Esophagus squamous epithelium (tissue), 5 donors: ENCODE results near the gene LRRC10. TPM values are rescaled to one million over a fixed set of nuclear protein-coding genes. Genes with fewer than 3 reads are reported as not detected.
A peak's percentile ranks its signal among the peaks of the same experiment; 100 is the strongest.

Experiments
- DNase-seq: peaks from one replicate; lab custom pipeline; 2025; lab: John Stamatoyannopoulos, UW
- H3K27ac ChIP-seq, 4 donors: fragments of 200-600 bp; sonication (generic); one replicate each; pipeline ENCODE4 v1.5.1; 2016 to 2019; ENCODE audit warnings: mild to moderate bottlenecking in 1 of 4
- H3K27me3 ChIP-seq, 4 donors: fragments of 200-600 bp; sonication (generic); 1 replicate in 3 of 4; 2 replicates in 1 of 4; pipeline versions ENCODE4 v1.5.1 to v1.6.0; 2017 to 2021; ENCODE audit warnings: antibody characterized with exemption in 1 of 4
- H3K36me3 ChIP-seq, 3 donors: fragments of 200-600 bp; sonication (generic); one replicate each; pipeline ENCODE4 v1.5.1; 2016 to 2019
- H3K4me1 ChIP-seq, 3 donors: fragments of 200-600 bp; sonication (generic); one replicate each; pipeline ENCODE4 v1.5.1; 2017 to 2019
- H3K4me3 ChIP-seq, 4 donors: fragments of 200-600 bp; sonication (generic); 1 replicate in 3 of 4; 2 replicates in 1 of 4; pipeline ENCODE4 v1.5.1; 2016 to 2019; ENCODE audit warnings: mild to moderate bottlenecking in 2 of 4, moderate library complexity in 1 of 4
- H3K9me3 ChIP-seq, 3 donors: fragments of 200-600 bp; sonication (generic); one replicate each; pipeline ENCODE4 v1.5.1; 2016 to 2019
- CTCF ChIP-seq, 6 experiments: fragments of 450-650 bp in 4 of 6; fragments of 200-600 bp in 2 of 6; sonication (generic) in 2 of 6; IDR thresholded peaks; one replicate each; pipeline ENCODE4 v1.5.1; 2016 to 2019; ENCODE audit warnings: antibody characterized with exemption in 6 of 6, mild to moderate bottlenecking in 4 of 6, moderate library complexity in 4 of 6
- POLR2A ChIP-seq, 4 donors: fragments of 450-650 bp; IDR thresholded peaks; one replicate each; pipeline ENCODE4 v1.6.1; 2017; ENCODE audit warnings: antibody characterized with exemption in 4 of 4, mild to moderate bottlenecking in 4 of 4, moderate library complexity in 3 of 4
- WGBS, 2 donors: methylation state at CpG; one replicate each; pipeline ENCODE4 v1.1.5; 2018; 5-methylcytosine and 5-hydroxymethylcytosine counted together
- intact Hi-C: fragments of 100-400 bp; cut with DNase I; formaldehyde crosslinking; loops from one replicate; pipeline ENCODE4 v1.15.0; 2022
- total RNA-seq, 4 donors: library from RNA; depleted of rRNA; stranded (reverse); fragments of >200 nt; gene quantifications; one replicate each; pipeline ENCODE4 v1.1.0, GENCODE V29; 2016
- donor health status: DM: yes; HTN: yes; CAD: no.

Gene LRRC10
- total RNA-seq, 4 donors from 2014 or later: not detected

GRCh38 chr12:69639400-69640016, 28.8 kb upstream of the LRRC10 start:
- H3K4me1 ChIP-seq: no peaks in the 10 kb centered on the region
- no peak for DNase-seq

GRCh38 chr12:69633061-69633460, 22.4 kb upstream of the LRRC10 start:
- 86 to 98% methylated on average over 2 of the region's 2 CpGs for WGBS, 2 donors
- H3K36me3 ChIP-seq: no peaks in the 10 kb centered on the region
- intact Hi-C loops: no loop called here
- H3K27ac ChIP-seq: no peak overlapping the region
- no peaks in the 10 kb centered on the region for H3K4me1 ChIP-seq
- H3K27me3 ChIP-seq: no peaks in the 10 kb centered on the region
- TF ChIP-seq POLR2A (IDR thresholded peaks at IDR 0.05) (no peak), CTCF (IDR thresholded peaks at IDR 0.05) (peak in 1 of 6 experiments; percentile 15)
- no peak for DNase-seq
- H3K4me3 ChIP-seq: no peak overlapping the region
- H3K9me3 ChIP-seq: no peaks in the 10 kb centered on the region

More at GRCh38 chr12:69639400-69640016, 28.8 kb upstream of the LRRC10 start:
- intact Hi-C loops: no loop called here
- Histone ChIP-seq H3K4me3 (no peak overlapping the region), H3K27me3 (no peaks in the 10 kb centered on the region), H3K27ac (no peak overlapping the region), H3K36me3 (no peaks in the 10 kb centered on the region), H3K9me3 (no peaks in the 10 kb centered on the region)
- TF ChIP-seq POLR2A (IDR thresholded peaks at IDR 0.05) (no peak), CTCF (IDR thresholded peaks at IDR 0.05) (peak; percentile 57 to 86 (median 68))
- 25 to 29% methylated on average over 11 to 12 of the region's 12 CpGs for WGBS, 2 donors

- no peak for DNase-seq
- no peak overlapping the region for H3K27ac ChIP-seq
- no peak overlapping the region for H3K4me3 ChIP-seq
- H3K4me1 ChIP-seq: no peaks in the 10 kb centered on the region
- H3K9me3 ChIP-seq: no peaks in the 10 kb centered on the region
- 69 to 76% methylated on average over 5 to 6 of the region's 6 CpGs for WGBS, 2 donors
- TF ChIP-seq POLR2A (IDR thresholded peaks at IDR 0.05) (no peak), CTCF (IDR thresholded peaks at IDR 0.05) (no peak)
- intact Hi-C loops: no loop called here
- H3K36me3 ChIP-seq: no peaks in the 10 kb centered on the region
- peaks cover 0 to 6% (median 0%) of the 10 kb centered on the region in 4 donors for H3K27me3 ChIP-seq
These were observed 19.5 kb upstream of the LRRC10 start for GRCh38 chr12:69630191-69630590.

GRCh38 chr12:69627501-69627900, 16.8 kb upstream of the LRRC10 start:
- DNase-seq: no peak
- H3K27ac ChIP-seq: no peak overlapping the region
- WGBS, 2 donors: 50 to 92% methylated on average over 5 to 8 of the region's 8 CpGs

More at GRCh38 chr12:69627501-69627900, 16.8 kb upstream of the LRRC10 start:
- TF ChIP-seq CTCF (IDR thresholded peaks at IDR 0.05) (no peak), POLR2A (IDR thresholded peaks at IDR 0.05) (no peak)
- no peaks in the 10 kb centered on the region for H3K36me3 ChIP-seq
- no peaks in the 10 kb centered on the region for H3K4me1 ChIP-seq
- H3K27me3 ChIP-seq: peaks cover 0 to 11% (median 0%) of the 10 kb centered on the region in 4 donors
- intact Hi-C loops: no loop called here
- H3K9me3 ChIP-seq: no peaks in the 10 kb centered on the region
- no peak overlapping the region for H3K4me3 ChIP-seq
